ENCODE measurements around the gene MOB1A. TPM values are rescaled to one million over a fixed set of nuclear protein-coding genes. Genes with fewer than 3 reads are reported as not detected.

The MOB1A gene
- total and polyA plus RNA-seq, 2 of the 8 experiments (the other 6 are each of a cell fraction or from before 2014, with no cell fraction given) = 21.6 to 91.7 TPM

- TF ChIP-seq JUN (IDR thresholded peaks at IDR 0.05; ENCODE audit: low read depth, low read length) (no peak), E2F6 (IDR thresholded peaks at IDR 0.05) (no peak)
Measured at GRCh38 chr2:74183878-74184277, 5.2 kb upstream of the MOB1A start (continued).

All from H1 (cell line).